SU-DHL-6 (cell line): ENCODE data around the gene IFNAR2.

Source experiments
- CTCF ChIP-seq: fragments of 200-600 bp; sonication (generic); IDR thresholded peaks from one replicate; pipeline ENCODE4 v1.5.1; 2017; ENCODE audit warnings: antibody characterized with exemption, mild to moderate bottlenecking, low read length, moderate library complexity; ENCODE audit not compliant: insufficient read depth, poor library complexity, severe bottlenecking
- EZH2phosphoT487 ChIP-seq: fragments of 200-600 bp; sonication (generic), shearing (Covaris generic); conservative IDR thresholded peaks from 2 replicates; pipeline ENCODE4 v1.6.1; 2018; ENCODE audit warnings: mild to moderate bottlenecking, antibody characterized with exemption, low read length, moderate library complexity, mixed read lengths

DNA sequence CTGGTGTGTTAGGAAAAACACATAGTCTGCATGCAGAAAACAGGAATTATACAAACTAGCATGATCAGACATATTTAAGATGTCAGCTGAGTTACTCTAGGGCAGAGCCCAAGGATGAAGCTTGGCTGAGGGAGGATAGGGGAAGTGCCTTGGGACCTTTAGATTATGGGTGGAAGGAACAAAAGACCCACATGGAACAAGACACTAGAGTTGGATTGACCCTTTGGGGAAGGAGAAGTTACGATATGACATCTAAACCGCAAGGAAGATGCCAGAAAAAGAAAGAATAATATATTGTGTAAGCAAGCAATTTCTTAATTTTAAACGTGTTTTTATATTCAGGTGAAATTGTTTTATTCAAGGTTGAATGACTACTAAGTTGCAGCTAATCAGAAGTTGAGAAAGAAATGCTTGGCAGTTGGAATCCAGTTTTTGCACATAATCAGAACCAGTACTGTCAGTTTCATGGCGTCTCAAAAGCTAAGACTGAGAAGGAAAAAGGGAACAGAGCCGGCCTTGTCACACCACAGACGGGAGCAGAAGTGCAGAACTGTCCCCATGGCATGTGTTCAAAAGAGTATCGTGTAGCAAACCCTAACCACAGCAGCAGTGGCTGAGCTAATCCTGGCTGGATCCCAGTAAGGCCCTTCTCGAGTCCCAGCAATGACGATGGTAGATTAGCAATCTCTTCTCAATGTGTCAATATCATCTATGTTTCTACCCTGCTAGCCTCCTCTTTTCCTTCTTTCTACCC is 31.2 kb upstream of the IFNAR2 start:
- no peak for TF ChIP-seq CTCF
- no peak for TF ChIP-seq EZH2phosphoT487
